ENCODE measurements around the gene FOXP1.

The FOXP1 gene

GRCh38 chr3:71294919-71295318 is 288.6 kb downstream of the FOXP1 start:
- TF ChIP-seq, protein P1, sequence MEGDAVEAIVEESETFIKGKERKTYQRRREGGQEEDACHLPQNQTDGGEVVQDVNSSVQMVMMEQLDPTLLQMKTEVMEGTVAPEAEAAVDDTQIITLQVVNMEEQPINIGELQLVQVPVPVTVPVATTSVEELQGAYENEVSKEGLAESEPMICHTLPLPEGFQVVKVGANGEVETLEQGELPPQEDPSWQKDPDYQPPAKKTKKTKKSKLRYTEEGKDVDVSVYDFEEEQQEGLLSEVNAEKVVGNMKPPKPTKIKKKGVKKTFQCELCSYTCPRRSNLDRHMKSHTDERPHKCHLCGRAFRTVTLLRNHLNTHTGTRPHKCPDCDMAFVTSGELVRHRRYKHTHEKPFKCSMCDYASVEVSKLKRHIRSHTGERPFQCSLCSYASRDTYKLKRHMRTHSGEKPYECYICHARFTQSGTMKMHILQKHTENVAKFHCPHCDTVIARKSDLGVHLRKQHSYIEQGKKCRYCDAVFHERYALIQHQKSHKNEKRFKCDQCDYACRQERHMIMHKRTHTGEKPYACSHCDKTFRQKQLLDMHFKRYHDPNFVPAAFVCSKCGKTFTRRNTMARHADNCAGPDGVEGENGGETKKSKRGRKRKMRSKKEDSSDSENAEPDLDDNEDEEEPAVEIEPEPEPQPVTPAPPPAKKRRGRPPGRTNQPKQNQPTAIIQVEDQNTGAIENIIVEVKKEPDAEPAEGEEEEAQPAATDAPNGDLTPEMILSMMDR (conservative IDR thresholded peaks at IDR 0.05) = no peak
- no peak overlapping the region for H3K27ac ChIP-seq

GRCh38 chr3:71290301-71290700 is 293.2 kb downstream of the FOXP1 start:
- H3K27ac ChIP-seq = no peak overlapping the region
- TF ChIP-seq, protein P1 (conservative IDR thresholded peaks at IDR 0.05) = no peak

DNA sequence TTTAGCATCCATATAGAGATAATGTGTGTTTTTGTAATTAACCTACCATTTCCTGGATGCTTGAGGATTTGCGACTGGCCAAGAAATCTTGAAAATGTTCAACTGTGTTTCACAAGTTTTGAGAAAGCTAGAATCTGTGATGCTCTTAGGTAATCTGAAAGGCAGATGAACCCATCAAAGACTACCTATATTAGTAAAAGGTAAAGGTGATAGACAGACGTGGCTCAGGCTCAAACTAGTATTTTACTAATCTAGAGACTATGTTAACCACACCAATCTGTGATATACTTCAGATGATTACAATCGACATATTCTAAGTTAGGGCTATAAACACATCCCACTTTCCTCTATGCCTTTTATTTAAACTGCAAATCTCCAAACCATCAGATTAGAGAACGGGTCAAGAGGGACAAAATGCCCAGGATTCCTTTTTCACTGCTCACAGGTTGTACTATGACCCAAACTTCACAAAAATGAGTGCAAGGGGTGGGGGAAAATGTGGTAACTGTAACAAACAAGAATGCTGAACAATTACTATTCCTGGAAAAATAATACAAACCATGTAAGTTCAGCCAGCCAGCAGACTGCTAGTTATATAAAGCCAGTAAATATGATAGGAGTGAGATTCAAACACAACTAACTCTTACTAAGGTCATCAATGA is 295.1 kb downstream of the FOXP1 start:
- no peak overlapping the region for H3K27ac ChIP-seq
- TF ChIP-seq, protein P1 (conservative IDR thresholded peaks at IDR 0.05) = no peak

- TF ChIP-seq, protein P1 (conservative IDR thresholded peaks at IDR 0.05) = no peak
- no peak overlapping the region for H3K27ac ChIP-seq
Measured at GRCh38 chr3:71285086-71285485, 298.4 kb downstream of the FOXP1 start.

DNA sequence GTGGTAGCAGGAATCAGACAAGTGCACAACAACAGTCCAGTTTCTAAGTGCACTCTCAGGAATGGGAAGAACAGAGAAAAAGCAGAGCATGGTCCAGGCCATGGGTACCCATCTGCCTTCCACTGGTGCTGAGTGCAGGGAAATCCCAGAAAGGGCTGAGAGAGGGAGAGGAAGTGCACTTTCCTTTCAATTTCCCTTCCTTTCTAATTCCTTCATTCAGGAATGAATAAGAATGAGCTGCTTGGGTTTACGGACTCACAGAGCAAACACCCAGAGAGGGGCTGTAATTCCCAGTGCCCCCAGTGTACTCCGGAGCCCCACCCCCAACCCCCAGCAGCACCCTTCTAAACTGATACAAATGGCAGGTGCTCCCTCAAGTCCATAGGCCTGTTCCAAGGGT is 300.6 kb downstream of the FOXP1 start:
- TF ChIP-seq, protein P1 (conservative IDR thresholded peaks at IDR 0.05) = no peak
- no peak overlapping the region for H3K27ac ChIP-seq

DNA sequence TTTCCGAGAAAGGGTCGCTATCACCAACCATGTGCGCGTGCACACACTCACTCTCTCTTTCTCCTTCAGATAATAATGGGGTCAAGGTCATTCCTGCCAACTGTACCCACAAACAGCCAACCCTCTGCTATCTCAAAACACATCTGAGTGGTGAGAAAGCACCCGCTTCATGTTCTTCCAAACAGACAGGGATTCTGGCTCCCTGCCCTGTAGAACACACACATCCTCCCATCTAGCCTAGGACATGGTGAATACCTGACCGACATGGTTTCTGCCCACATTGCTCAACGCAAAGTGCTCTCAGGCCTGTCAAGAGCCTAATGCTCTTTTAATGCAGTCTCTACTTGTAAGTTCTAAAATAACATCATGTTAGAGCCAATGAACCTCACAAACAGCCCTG is 302.2 kb downstream of the FOXP1 start:
- TF ChIP-seq, protein P1 (conservative IDR thresholded peaks at IDR 0.05) = no peak
- no peak overlapping the region for H3K27ac ChIP-seq

DNA sequence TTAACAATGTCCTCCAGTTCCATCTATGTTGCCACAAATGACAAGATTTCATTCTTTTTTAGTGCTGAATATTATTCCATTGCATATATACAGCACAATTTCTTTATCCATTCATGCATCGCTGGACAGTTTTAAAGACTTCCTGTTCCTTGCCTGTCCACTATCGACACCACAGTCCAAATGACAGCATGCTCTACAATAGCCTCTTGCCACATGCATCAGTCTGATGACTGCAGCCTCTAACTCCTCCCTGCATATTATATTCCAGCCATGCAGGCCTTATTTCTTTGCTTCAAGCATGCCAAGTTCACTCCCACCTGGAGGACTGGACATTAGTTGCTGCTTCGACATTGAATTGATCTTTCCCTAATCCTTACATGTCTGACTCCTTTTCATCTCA is 306.2 kb downstream of the FOXP1 start:
- TF ChIP-seq, protein P1 (conservative IDR thresholded peaks at IDR 0.05) = no peak
- no peak overlapping the region for H3K27ac ChIP-seq

Measured in VCaP (cell line).